ENCODE data around the gene DHRSX.

DNA sequence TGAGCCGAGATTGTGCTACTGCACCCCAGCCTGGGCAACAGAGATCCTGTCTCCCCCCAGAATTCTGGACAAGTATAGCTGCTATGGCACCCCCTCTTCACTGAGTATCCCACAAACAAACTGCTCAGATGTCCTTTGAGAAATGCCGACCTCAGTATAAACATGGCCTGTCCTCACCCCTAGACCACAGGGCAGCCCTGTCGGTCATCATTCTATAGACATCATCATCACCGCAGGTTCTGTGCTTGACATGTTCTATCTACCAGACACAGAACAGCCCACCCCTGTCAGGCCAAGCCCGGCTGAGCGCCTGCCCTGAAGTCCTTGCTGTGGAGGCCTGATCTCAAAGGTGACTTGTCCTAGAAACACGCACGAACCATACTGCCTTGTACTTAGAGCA lies 232.9 kb downstream of the DHRSX start:
- TF ChIP-seq SUZ12 (IDR thresholded peaks at IDR 0.05; ENCODE audit: unreplicated experiment) (no peak), FOS (IDR thresholded peaks at IDR 0.05; ENCODE audit: borderline replicate concordance, extremely low read depth, insufficient read length) (no peak), POLR2A (IDR thresholded peaks at IDR 0.05; ENCODE audit: low read depth, low read length) (no peak), ZNF274 (IDR thresholded peaks at IDR 0.05; ENCODE audit: insufficient read depth, insufficient read length) (no peak), TCF12 (IDR thresholded peaks at IDR 0.05; ENCODE audit: low read depth, low read length) (no peak), MEF2B (IDR thresholded peaks at IDR 0.05; ENCODE audit: partially characterized antibody, poor library complexity, severe bottlenecking) (no peak), STAT1 (conservative IDR thresholded peaks at IDR 0.05) (no peak)
- TF ChIP-seq, protein P1, sequence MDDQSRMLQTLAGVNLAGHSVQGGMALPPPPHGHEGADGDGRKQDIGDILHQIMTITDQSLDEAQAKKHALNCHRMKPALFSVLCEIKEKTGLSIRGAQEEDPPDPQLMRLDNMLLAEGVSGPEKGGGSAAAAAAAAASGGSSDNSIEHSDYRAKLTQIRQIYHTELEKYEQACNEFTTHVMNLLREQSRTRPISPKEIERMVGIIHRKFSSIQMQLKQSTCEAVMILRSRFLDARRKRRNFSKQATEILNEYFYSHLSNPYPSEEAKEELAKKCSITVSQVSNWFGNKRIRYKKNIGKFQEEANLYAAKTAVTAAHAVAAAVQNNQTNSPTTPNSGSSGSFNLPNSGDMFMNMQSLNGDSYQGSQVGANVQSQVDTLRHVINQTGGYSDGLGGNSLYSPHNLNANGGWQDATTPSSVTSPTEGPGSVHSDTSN (IDR thresholded peaks at IDR 0.05; ENCODE audit: insufficient replicate concordance, low read depth, low read length) = no peak
